Glutamatergic neuron (in vitro differentiated cells): ENCODE measurements around the gene NFIA. TPM values are rescaled to one million over a fixed set of nuclear protein-coding genes. Genes with fewer than 3 reads are reported as not detected.

Source experiments
- DNase-seq: peaks from one replicate; pipeline ENCODE4 v3.0.0; 2022
- H3K27ac Mint-ChIP-seq: one replicate; pipeline ENCODE4 v1.8.0; 2020; ENCODE audit warnings: mild to moderate bottlenecking, mixed read lengths, inconsistent platforms; ENCODE audit not compliant: unreplicated experiment
- H3K27me3 Mint-ChIP-seq: one replicate; pipeline ENCODE4 v1.8.0; 2020; ENCODE audit warnings: mild to moderate bottlenecking, moderate library complexity, mixed read lengths, inconsistent platforms; ENCODE audit not compliant: unreplicated experiment
- H3K36me3 Mint-ChIP-seq: one replicate; pipeline ENCODE4 v1.8.0; 2020; ENCODE audit warnings: mild to moderate bottlenecking, mixed read lengths, inconsistent platforms; ENCODE audit not compliant: unreplicated experiment
- H3K4me1 Mint-ChIP-seq: one replicate; pipeline ENCODE4 v1.8.0; 2020; ENCODE audit warnings: mild to moderate bottlenecking, low read depth, mixed read lengths, inconsistent platforms; ENCODE audit not compliant: unreplicated experiment
- H3K4me3 Mint-ChIP-seq: one replicate; pipeline ENCODE4 v1.8.0; 2020; ENCODE audit warnings: mild to moderate bottlenecking, mixed read lengths, inconsistent platforms; ENCODE audit not compliant: unreplicated experiment
- H3K9me3 Mint-ChIP-seq: one replicate; pipeline ENCODE4 v1.8.0; 2020; ENCODE audit warnings: mild to moderate bottlenecking, moderate library complexity, mixed read lengths, inconsistent platforms; ENCODE audit not compliant: unreplicated experiment
- total RNA-seq: library from RNA; stranded (reverse); fragmentation: NEBNext Ultra II Directional; extraction: Animal tissue kit (Norgen Biotek cat#: 25700); gene quantifications from one replicate; pipeline ENCODE4 v1.2.1, GENCODE V29; 2021; ENCODE audit not compliant: unreplicated experiment
- TF ChIP-seq, protein P1 (sequence below): fragments of 200-600 bp; sonication (generic); IDR thresholded peaks from one replicate; pipeline ENCODE4 v1.5.0; 2021; ENCODE audit not compliant: partially characterized antibody, unreplicated experiment

Gene NFIA
- total RNA-seq, 1 donor from 2014 or later: 16.4 TPM

DNA sequence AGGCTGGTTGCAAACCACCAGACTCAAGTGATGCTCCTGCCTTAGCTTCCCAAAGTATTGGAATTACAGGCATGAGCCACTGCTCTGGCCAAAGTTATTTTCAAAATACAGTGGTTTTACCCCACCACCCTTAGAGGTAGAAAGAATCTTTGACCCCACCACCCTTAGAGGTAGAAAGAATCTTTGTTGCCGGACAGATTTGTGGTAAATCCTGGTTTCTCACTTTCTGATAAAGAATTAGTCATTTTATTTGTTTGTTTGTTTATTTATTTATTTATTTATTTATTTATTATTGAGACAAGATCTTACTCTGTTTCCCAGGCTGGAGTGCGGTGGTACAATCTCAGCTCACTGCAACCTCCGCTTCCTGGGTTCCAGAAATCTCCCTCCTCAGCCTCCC is 55.9 kb downstream of the NFIA start:
- H3K27me3 Mint-ChIP-seq: peaks cover 3% of the 10 kb centered on the region
- no peak overlapping the region for H3K4me3 Mint-ChIP-seq
- H3K27ac Mint-ChIP-seq: no peak overlapping the region
- DNase-seq: no peak
- H3K9me3 Mint-ChIP-seq: no peaks in the 10 kb centered on the region
- peaks cover 20% of the 10 kb centered on the region for H3K4me1 Mint-ChIP-seq
- H3K36me3 Mint-ChIP-seq: no peaks in the 10 kb centered on the region
- TF ChIP-seq, protein P1, sequence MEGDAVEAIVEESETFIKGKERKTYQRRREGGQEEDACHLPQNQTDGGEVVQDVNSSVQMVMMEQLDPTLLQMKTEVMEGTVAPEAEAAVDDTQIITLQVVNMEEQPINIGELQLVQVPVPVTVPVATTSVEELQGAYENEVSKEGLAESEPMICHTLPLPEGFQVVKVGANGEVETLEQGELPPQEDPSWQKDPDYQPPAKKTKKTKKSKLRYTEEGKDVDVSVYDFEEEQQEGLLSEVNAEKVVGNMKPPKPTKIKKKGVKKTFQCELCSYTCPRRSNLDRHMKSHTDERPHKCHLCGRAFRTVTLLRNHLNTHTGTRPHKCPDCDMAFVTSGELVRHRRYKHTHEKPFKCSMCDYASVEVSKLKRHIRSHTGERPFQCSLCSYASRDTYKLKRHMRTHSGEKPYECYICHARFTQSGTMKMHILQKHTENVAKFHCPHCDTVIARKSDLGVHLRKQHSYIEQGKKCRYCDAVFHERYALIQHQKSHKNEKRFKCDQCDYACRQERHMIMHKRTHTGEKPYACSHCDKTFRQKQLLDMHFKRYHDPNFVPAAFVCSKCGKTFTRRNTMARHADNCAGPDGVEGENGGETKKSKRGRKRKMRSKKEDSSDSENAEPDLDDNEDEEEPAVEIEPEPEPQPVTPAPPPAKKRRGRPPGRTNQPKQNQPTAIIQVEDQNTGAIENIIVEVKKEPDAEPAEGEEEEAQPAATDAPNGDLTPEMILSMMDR: no peak

DNA sequence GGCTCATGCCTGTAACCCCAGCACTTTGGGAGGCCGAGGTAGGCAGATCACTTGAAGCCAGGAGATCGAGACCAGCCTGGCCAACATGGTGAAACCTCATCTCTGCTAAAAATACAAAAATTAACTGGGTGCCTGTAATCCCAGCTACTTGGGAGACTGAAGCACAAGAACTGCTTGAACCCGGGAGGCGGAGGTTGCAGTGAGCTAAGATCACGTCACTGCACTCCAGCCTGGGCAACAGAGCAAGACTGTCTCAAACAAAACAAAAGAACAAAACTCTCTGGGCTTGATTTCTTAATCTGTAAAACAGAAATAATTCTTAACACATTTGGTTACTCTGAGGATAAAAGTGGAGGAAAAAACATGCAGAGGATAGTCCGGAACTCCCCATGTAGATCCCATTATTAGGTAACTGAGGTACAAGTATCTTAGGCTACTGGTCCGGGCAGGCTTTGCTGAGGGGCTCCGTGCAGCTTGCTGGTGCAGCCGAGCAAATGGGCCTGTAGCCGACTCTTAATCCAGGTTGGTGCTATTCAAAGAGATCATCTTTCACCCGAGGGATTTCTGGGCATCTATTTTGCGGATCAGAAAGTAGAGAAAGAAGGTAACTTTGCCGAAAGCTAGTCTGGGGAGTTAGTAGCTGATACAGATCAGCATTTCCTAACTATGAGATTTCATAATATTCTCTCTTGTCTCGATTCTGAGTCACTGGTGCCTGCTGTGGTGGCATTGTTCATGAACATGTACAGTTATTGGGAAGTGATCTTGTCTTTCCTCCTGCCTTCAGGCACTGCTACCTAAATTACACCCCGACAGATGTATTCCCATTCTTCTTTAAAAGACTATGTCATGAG is 56.8 kb downstream of the NFIA start:
- no peaks in the 10 kb centered on the region for H3K36me3 Mint-ChIP-seq
- no peaks in the 10 kb centered on the region for H3K9me3 Mint-ChIP-seq
- TF ChIP-seq, protein P1: no peak
- DNase-seq: no peak
- peaks cover 24% of the 10 kb centered on the region for H3K4me1 Mint-ChIP-seq
- peaks cover under 1% of the 10 kb centered on the region for H3K27me3 Mint-ChIP-seq
- H3K4me3 Mint-ChIP-seq: no peak overlapping the region
- H3K27ac Mint-ChIP-seq: no peak overlapping the region

- no peaks in the 10 kb centered on the region for H3K27me3 Mint-ChIP-seq
These were observed 57.6 kb downstream of the NFIA start for GRCh38 chr1:61139775-61140549.

DNA sequence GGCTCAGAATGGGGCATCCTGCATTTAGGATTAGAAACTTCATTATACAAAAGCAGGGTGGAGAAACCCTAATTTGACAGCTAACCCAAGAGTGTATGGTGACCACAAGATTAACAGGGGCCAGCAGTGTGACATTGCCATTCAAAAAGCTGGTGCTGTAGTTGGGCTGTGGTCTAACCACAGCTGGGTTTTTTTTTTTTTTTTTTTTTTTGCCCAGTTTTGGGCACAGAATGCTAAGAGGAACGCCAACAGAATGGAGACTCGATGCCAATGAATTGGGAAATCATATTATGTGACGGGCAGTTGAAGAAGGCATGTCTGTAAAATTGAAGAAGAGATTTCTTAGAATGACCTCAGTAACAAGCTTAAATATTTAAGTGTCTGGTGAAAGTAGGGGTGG is 58.4 kb downstream of the NFIA start:
- Mint-ChIP-seq H3K9me3 (no peaks in the 10 kb centered on the region), H3K27me3 (no peaks in the 10 kb centered on the region), H3K4me1 (peaks cover 24% of the 10 kb centered on the region), H3K27ac (no peak overlapping the region), H3K4me3 (no peak overlapping the region), H3K36me3 (no peaks in the 10 kb centered on the region)
- TF ChIP-seq, protein P1: no peak
- DNase-seq: no peak

More at GRCh38 chr1:61139775-61140549, 57.6 kb downstream of the NFIA start:
- H3K4me1 Mint-ChIP-seq: peaks cover 25% of the 10 kb centered on the region
- H3K36me3 Mint-ChIP-seq: no peaks in the 10 kb centered on the region
- TF ChIP-seq, protein P1: no peak
- no peaks in the 10 kb centered on the region for H3K9me3 Mint-ChIP-seq
- no peak overlapping the region for H3K27ac Mint-ChIP-seq
- no peak for DNase-seq
- no peak overlapping the region for H3K4me3 Mint-ChIP-seq
